IMR-90 (cell line): ENCODE measurements around the gene DYNC1LI2. TPM values are rescaled to one million over a fixed set of nuclear protein-coding genes. Genes with fewer than 3 reads are reported as not detected.

Experiments used
- ATAC-seq: fragments of 200-7000 bp; cut with Tn5 transposase; 2 replicates; pipeline ENCODE4 v1.9.1; 2020; ENCODE audit warnings: low read depth, mild to moderate bottlenecking, moderate library complexity
- BruUV-seq: library from RNA; stranded (reverse); fragments of 400-500 nt; replicated peaks from 2 replicates; lab custom pipeline; 2021; lab: Mats Ljungman, UMichigan
- CTCF ChIA-PET: fragments of 300-600 bp; formaldehyde crosslinking; extraction: SDS; loops from one replicate; lab custom pipeline; 2021; ENCODE audit warnings: antibody characterized with exemption; lab: Yijun Ruan, JAX
- POLR2A ChIA-PET: fragments of 300-600 bp; sonication (Branson Sonifier 250); formaldehyde crosslinking; loops from one replicate; lab custom pipeline; 2022; ENCODE audit warnings: antibody characterized with exemption; ENCODE audit not compliant: unreplicated experiment; lab: Charles Lee
- DNase-seq: peaks from one replicate; pipeline ENCODE4 v3.0.0; 2013
- H2AFZ ChIP-seq: replicated peaks from 2 replicates; pipeline ENCODE3; 2013; ENCODE audit warnings: low read length, mild to moderate bottlenecking; ENCODE audit not compliant: poor library complexity
- H2AK5ac ChIP-seq: 2 replicates; pipeline ENCODE4 v1.6.1; 2013; ENCODE audit warnings: low read depth, low read length, inconsistent platforms
- H2AK9ac ChIP-seq: replicated peaks from 2 replicates; pipeline ENCODE3; 2013; ENCODE audit warnings: mild to moderate bottlenecking, low read depth, low read length, moderate library complexity; ENCODE audit not compliant: poor library complexity
- H2BK120ac ChIP-seq: 2 replicates; pipeline ENCODE4 v1.6.1; 2013; ENCODE audit warnings: low read depth, low read length, inconsistent platforms
- H2BK15ac ChIP-seq: 3 replicates; pipeline ENCODE4 v1.6.1; 2013; ENCODE audit warnings: low read depth, low read length, inconsistent platforms
- H2BK20ac ChIP-seq: 2 replicates; pipeline ENCODE4 v1.6.1; 2013; ENCODE audit warnings: low read depth, mild to moderate bottlenecking, inconsistent platforms, low read length, moderate library complexity
- H2BK5ac ChIP-seq: 2 replicates; pipeline ENCODE4 v1.6.1; 2013; ENCODE audit warnings: mild to moderate bottlenecking, low read depth, low read length, inconsistent platforms; ENCODE audit not compliant: poor library complexity, severe bottlenecking
- H3K14ac ChIP-seq: replicated peaks from 2 replicates; pipeline ENCODE4 v1.6.1; 2013; ENCODE audit warnings: low read depth, low read length, inconsistent platforms
- H3K18ac ChIP-seq: 2 replicates; pipeline ENCODE4 v1.6.1; 2013; ENCODE audit warnings: low read depth, low read length, control low read depth
- H3K23ac ChIP-seq: 2 replicates; pipeline ENCODE4 v1.6.1; 2013; ENCODE audit warnings: low read depth, low read length, inconsistent platforms
- H3K27ac ChIP-seq: 2 replicates; pipeline ENCODE4 v1.5.1; 2013; ENCODE audit warnings: mild to moderate bottlenecking, control low read depth, low read length; ENCODE audit not compliant: insufficient read depth
- H3K27me3 ChIP-seq: 2 replicates; pipeline ENCODE4 v1.6.1; 2013; ENCODE audit warnings: low read length; ENCODE audit not compliant: control insufficient read depth, insufficient read depth
- H3K36me3 ChIP-seq: 2 replicates; pipeline ENCODE4 v1.6.1; 2013; ENCODE audit warnings: low read length, mixed read lengths; ENCODE audit not compliant: control insufficient read depth, insufficient read depth
- H3K4ac ChIP-seq: 2 replicates; pipeline ENCODE4 v1.6.1; 2013; ENCODE audit warnings: low read depth, low read length, inconsistent platforms
- H3K4me1 ChIP-seq: 2 replicates; pipeline ENCODE4 v1.6.1; 2013; ENCODE audit warnings: low read length, mixed read lengths; ENCODE audit not compliant: control insufficient read depth, insufficient read depth
- H3K4me2 ChIP-seq: 2 replicates; pipeline ENCODE4 v1.6.1; 2013; ENCODE audit warnings: low read depth, mild to moderate bottlenecking, control low read depth, low read length, moderate library complexity
- H3K4me3 ChIP-seq: 2 replicates; pipeline ENCODE4 v1.5.1; 2013; ENCODE audit warnings: low read depth, mild to moderate bottlenecking, control low read depth, low read length, moderate library complexity; ENCODE audit not compliant: insufficient read depth
- H3K56ac ChIP-seq: 2 replicates; pipeline ENCODE4 v1.6.1; 2013; ENCODE audit warnings: low read length, inconsistent platforms; ENCODE audit not compliant: insufficient read depth; ENCODE audit errors: extremely low read depth
- H3K79me1 ChIP-seq, 2 experiments: 2 replicates each; pipeline ENCODE4 v1.6.1; 2013; ENCODE audit warnings: low read length in 2 of 2, inconsistent platforms in 1 of 2, low read depth in 1 of 2
- H3K9ac ChIP-seq: 2 replicates; pipeline ENCODE4 v1.6.1; 2013; ENCODE audit warnings: low read depth, low read length, control low read depth
- H3K9me1 ChIP-seq: 2 replicates; pipeline ENCODE4 v1.6.1; 2013; ENCODE audit warnings: low read length, inconsistent platforms; ENCODE audit not compliant: insufficient read depth
- H3K9me3 ChIP-seq: 2 replicates; pipeline ENCODE4 v1.6.1; 2013; ENCODE audit warnings: low read length; ENCODE audit not compliant: control insufficient read depth, insufficient read depth
- H4K20me1 ChIP-seq: 2 replicates; pipeline ENCODE4 v1.6.1; 2013; ENCODE audit warnings: low read length, inconsistent platforms; ENCODE audit not compliant: insufficient read depth
- H4K5ac ChIP-seq: 2 replicates; pipeline ENCODE4 v1.6.1; 2013; ENCODE audit warnings: mild to moderate bottlenecking, low read depth, low read length, control low read depth
- H4K8ac ChIP-seq, 2 experiments: 2 replicates each; pipeline ENCODE4 v1.6.1; 2013; ENCODE audit warnings: low read depth in 2 of 2, low read length in 2 of 2, control low read depth in 1 of 2, inconsistent platforms in 1 of 2
- H4K91ac ChIP-seq: 2 replicates; pipeline ENCODE4 v1.6.1; 2013; ENCODE audit warnings: low read depth, low read length, inconsistent platforms; ENCODE audit not compliant: insufficient read depth
- CHD1 ChIP-seq: IDR thresholded peaks from 2 replicates; pipeline ENCODE4 v1.6.1; 2012; ENCODE audit warnings: low read depth, low read length, improper control_type of control experiment
- CTCF ChIP-seq: conservative IDR thresholded peaks from 2 replicates; pipeline ENCODE4 v1.5.1; 2012; ENCODE audit warnings: mild to moderate bottlenecking, low read depth, low read length, improper control_type of control experiment
- FOS ChIP-seq: fragments of 150-350 bp; IDR thresholded peaks from 2 replicates; pipeline ENCODE4 v1.6.1; 2016; ENCODE audit warnings: low read depth, low read length
- MAZ ChIP-seq: IDR thresholded peaks from 2 replicates; pipeline ENCODE4 v1.6.1; 2012; ENCODE audit warnings: low read depth, mild to moderate bottlenecking, low read length, improper control_type of control experiment, moderate library complexity, borderline replicate concordance
- POLR2A ChIP-seq: IDR thresholded peaks from 2 replicates; pipeline ENCODE4 v1.6.1; 2012; ENCODE audit warnings: mild to moderate bottlenecking, low read depth, low read length
- WGBS, 2 experiments: methylation state at CpG; one replicate each; pipeline versions ENCODE4 v1.1.5 to v1.1.7; 2013; ENCODE audit warnings: missing lambda C conversion rate in 2 of 2; ENCODE audit not compliant: insufficient read length in 1 of 2; ENCODE audit errors: extremely low coverage in 2 of 2; 5-methylcytosine and 5-hydroxymethylcytosine counted together
- dilution Hi-C: fragments of 300-500 bp; cut with HindIII; formaldehyde crosslinking; loops from one replicate; pipeline ENCODE4 v1.14.3; 2018; ENCODE audit warnings: low sequenced_read_pairs; ENCODE audit not compliant: unreplicated experiment
- in situ Hi-C: fragments of 300-500 bp; cut with MboI; formaldehyde crosslinking; loops from 3 replicates; pipeline ENCODE4 v1.14.3; 2019; ENCODE audit warnings: low sequenced_read_pairs, inconsistent platforms, mixed read lengths
- intact Hi-C: fragments of 100-400 bp; cut with micrococcal nuclease; formaldehyde crosslinking; loops from 2 replicates; pipeline ENCODE4 v1.10.0; 2022
- polyA plus RNA-seq, 3 experiments: library from polyadenylated mRNA; depleted of rRNA; stranded (reverse); fragments of >200 nt; gene quantifications; 2 replicates each; pipeline ENCODE4 v1.2.3, GENCODE V29; 2012; ENCODE audit warnings: low replicate concordance in 1 of 3
- total RNA-seq: library from RNA; depleted of rRNA; stranded (reverse); fragments of >200 nt; gene quantifications from 2 replicates; pipeline ENCODE4 v1.2.3, GENCODE V29; 2012

DYNC1LI2 gene
- total and polyA plus RNA-seq, 2 of the 4 experiments (the other 2 are of a cell fraction): 65.3 to 88.4 TPM

GRCh38 chr16:66689282-66689681 is 62.1 kb downstream of the DYNC1LI2 start:
- H3K9me1 ChIP-seq: no peaks in the 10 kb centered on the region
- H2AFZ ChIP-seq: no peak overlapping the region
- no peak overlapping the region for H4K5ac ChIP-seq
- ATAC-seq (no peak), DNase-seq (no peak)
- in situ Hi-C loops: no loop called here
- H2BK20ac ChIP-seq: no peak overlapping the region
- no peak overlapping the region for H2BK120ac ChIP-seq
- H3K56ac ChIP-seq: no peak overlapping the region
- H3K9me3 ChIP-seq: no peaks in the 10 kb centered on the region
- no peak overlapping the region for H2BK5ac ChIP-seq
- no peak overlapping the region for H3K4me3 ChIP-seq
- no peaks in the 10 kb centered on the region for H3K27me3 ChIP-seq
- no peak overlapping the region for H3K4ac ChIP-seq
- H3K23ac ChIP-seq: no peak overlapping the region
- no peak overlapping the region for H3K18ac ChIP-seq
- no TSS peak for BruUV-seq
- H2AK9ac ChIP-seq: no peak overlapping the region
- 20% methylated on average over 1 of the region's 6 CpGs; no CpG with 5 or more reads in 1 of the 2 experiments for WGBS, 2 experiments
- H3K4me2 ChIP-seq: no peak overlapping the region
- no peak overlapping the region for H4K91ac ChIP-seq
- no peak overlapping the region for H3K27ac ChIP-seq
- H3K14ac ChIP-seq: no peak overlapping the region
- H4K8ac ChIP-seq: no peak overlapping the region
- peaks cover 2% of the 10 kb centered on the region; the same call in 1 of the 2 replicates for H3K4me1 ChIP-seq
- H2AK5ac ChIP-seq: no peak overlapping the region
- dilution Hi-C loops: no loop called here
- ChIA-PET POLR2A (no interaction called here), CTCF (interaction anchor here (0.7 kb wide), 1 partner anchor 66 kb away, joined by 4 read pairs; no protein-coding TSS in a partner anchor)
- H4K20me1 ChIP-seq: peaks cover 7% of the 10 kb centered on the region
- no peaks in the 10 kb centered on the region for H3K36me3 ChIP-seq
- H3K9ac ChIP-seq: no peak overlapping the region
- no peak for TF ChIP-seq CHD1
- TF ChIP-seq FOS: no peak
- TF ChIP-seq MAZ: no peak
- TF ChIP-seq POLR2A: no peak
- no peak for TF ChIP-seq CTCF
- intact Hi-C loops: no loop called here
- H2BK15ac ChIP-seq: no peak overlapping the region
- H3K79me1 ChIP-seq: peaks cover 0 to 14% of the 10 kb centered on the region in 2 experiments; a peak in 2 of 4 replicates
